GM21825 (cell line): ENCODE results near the gene IRS1.
A peak's percentile ranks its signal among the peaks of the same experiment; 100 is the strongest.
"Not testable (repeated sequence)": the region's sequence is repeated elsewhere in the genome, so short reads cannot be mapped to it uniquely, and the experiment has no call there.

Experiments
- ATAC-seq: cut with Tn5 transposase; IDR thresholded peaks from one replicate; pipeline ENCODE4 v1.9.1; 2021; ENCODE audit warnings: mild to moderate bottlenecking, moderate library complexity; ENCODE audit not compliant: unreplicated experiment

The IRS1 gene, protein sequence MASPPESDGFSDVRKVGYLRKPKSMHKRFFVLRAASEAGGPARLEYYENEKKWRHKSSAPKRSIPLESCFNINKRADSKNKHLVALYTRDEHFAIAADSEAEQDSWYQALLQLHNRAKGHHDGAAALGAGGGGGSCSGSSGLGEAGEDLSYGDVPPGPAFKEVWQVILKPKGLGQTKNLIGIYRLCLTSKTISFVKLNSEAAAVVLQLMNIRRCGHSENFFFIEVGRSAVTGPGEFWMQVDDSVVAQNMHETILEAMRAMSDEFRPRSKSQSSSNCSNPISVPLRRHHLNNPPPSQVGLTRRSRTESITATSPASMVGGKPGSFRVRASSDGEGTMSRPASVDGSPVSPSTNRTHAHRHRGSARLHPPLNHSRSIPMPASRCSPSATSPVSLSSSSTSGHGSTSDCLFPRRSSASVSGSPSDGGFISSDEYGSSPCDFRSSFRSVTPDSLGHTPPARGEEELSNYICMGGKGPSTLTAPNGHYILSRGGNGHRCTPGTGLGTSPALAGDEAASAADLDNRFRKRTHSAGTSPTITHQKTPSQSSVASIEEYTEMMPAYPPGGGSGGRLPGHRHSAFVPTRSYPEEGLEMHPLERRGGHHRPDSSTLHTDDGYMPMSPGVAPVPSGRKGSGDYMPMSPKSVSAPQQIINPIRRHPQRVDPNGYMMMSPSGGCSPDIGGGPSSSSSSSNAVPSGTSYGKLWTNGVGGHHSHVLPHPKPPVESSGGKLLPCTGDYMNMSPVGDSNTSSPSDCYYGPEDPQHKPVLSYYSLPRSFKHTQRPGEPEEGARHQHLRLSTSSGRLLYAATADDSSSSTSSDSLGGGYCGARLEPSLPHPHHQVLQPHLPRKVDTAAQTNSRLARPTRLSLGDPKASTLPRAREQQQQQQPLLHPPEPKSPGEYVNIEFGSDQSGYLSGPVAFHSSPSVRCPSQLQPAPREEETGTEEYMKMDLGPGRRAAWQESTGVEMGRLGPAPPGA (N-terminal part only)

DNA sequence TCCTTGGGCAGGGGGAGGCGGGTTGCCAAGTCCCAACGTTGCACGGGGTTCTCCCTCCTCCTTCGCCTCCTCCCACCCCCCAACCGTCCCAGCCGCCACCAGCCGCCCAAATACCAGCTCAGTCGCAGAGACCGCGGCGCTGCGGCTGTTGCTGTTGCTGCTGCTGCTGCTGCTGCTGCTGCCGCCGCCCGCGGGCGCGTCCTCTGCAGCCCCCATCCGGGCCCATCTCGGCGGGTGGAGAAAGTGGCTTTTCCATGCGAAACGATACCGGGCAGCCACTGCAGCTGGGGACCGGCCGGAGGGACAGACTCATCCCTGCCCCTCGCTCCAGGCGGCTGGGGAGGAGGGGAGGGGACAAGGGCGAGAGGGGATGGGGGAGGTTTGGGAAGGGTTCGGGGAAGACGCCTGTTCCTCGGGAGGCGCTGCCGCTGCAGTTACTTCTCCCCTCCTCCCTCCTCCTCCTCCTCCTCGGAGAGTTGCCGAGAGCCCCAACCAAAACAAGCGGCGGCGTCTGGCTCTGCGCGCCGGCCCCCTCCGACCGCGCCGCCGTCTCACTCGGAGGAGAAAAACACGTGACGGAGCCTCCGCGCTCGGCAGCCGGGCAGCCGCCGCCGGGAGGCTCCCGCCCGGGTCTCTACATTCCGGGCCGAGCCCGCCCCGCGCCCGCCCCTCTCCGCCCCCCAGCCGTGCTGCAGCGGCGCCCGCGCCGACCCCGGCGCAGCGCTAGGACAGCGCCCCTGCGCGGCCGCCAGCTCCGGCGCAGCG is at the start of gene IRS1:
Gene IRS1, minus strand, starts transcription at position 610 of the 765 bp plus-strand sequence. CDS start 1,082 bp downstream, outside the sequence.
- peak; percentile 42 for ATAC-seq

DNA sequence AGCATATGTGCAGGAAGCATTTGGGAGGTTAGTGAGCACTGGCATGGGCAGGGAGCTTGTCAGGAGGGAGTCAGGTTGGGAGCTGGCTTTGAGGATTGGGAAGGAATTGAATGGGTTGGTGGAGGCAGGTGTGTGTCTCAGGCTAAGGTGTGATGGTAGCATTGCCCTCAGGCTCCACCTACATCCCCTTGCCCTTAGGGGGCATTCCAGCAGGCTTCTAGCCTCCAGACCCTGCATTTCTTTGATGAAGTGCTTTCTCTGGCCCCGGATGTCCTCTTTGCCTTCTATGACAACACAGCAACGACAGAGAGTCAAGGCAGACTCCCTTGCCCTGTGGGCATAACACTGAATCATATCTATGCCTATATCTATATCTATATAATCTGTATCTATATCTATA is 49.7 kb upstream of the IRS1 start:
- ATAC-seq, result no peak

DNA sequence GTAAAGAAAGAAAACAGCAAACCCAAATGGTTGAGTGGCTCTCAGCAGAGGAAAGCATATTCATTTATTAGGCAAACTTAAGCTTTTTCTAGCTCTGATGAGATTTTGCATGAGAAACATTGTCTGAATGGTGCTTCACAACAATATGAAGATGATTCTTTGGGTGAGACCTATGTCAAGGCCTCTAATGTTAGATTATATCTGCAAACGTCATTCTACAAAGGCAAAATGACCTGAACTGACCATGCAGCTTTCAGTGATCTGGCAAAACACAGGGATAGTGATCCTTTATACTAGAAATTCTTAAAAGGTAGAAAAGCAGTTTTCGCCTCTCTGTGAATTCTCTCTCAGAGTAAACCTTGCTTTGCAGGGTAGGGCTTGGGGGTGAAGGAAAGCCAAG is 47.9 kb upstream of the IRS1 start:
- no peak for ATAC-seq

DNA sequence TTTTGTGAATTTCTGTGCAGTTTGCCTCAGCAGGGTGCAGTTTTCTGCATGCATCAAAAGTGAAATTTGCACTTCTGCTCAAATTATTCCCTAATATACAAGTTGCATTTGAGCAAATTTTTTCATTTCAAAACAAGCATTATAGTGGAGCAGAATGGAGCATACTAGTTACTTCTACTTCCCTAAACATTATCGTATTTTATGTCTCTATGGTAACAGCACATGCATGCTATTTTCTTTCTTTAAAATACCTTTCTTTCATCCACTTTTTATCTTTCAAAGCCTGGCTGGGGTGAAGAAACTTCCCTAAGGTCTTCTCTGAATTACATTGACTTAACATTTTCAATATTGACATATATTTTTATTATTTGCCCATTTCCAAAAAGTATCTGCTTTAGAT is 47.5 kb upstream of the IRS1 start:
- no peak for ATAC-seq

DNA sequence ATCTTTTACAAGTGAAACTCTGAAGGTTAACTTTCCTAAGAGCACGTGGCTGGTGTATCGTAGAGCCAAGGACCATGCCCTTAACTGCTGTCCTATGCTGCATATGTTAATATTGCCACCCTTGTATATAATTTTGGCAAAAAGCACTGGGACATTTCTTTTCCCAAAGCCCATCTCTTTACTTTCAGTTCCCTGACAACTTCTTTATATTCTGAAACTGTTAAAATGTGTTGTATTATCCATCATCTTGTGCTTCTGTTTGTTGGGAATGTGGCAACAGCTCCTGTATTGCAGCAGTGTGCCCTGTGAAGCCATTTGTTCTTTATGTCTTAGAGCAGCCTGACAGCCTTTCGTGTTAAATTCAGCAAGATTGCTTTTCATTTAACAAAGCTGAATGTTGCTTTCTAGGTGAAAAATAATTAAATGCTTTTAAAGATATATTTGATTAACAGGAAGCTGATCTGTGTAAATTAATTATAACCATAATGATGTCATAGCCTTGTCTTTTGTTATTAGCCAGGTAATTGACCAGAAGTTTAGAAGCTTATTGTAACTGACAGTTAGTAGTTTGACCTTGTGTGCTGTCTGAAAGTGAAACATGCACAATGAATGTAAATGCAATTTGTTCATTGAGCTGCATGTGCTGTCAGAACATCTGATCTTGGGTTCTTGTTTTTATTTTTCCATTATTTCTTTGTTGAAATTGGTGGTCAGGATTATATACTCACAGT is 45.9 kb upstream of the IRS1 start:
- ATAC-seq, result peak; percentile 53

DNA sequence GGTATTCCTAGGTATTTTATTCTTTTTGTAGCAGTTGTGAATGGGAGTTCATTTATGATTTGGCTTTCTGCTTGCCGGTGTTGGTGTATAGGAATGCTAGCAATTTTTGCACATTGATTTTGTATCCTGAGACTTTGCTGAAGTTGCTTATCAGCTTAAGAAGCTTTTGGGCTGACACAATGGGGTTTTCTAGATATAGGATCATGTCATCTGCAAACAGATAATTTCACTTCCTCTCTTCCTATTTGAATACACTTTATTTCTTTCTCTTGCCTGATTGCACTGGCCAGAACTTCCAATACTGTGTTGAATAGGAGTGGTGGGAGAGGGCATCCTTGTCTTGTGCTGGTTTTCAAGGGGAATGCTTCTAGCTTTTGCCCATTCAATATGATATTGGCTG is 43.4 kb upstream of the IRS1 start:
- ATAC-seq, result not testable (repeated sequence)

DNA sequence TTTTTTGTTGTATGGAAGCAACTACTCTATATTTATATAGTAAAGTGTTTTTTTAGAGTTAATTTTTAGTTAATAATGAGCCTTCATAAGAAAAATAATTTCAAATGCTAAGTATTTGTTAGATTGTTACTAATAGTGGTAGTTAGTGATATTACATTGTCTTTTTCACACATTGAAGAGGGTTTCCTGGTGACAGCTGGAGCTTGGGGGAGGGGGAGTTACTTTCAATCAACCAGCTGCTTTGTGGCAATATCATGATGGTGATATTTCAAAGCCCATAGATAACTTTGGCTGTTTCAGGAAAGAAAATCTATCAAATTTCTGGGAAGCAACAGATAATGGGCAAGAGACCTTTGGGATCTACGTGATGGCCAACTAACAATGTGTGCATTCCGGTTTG is 40.3 kb upstream of the IRS1 start:
- no peak for ATAC-seq

DNA sequence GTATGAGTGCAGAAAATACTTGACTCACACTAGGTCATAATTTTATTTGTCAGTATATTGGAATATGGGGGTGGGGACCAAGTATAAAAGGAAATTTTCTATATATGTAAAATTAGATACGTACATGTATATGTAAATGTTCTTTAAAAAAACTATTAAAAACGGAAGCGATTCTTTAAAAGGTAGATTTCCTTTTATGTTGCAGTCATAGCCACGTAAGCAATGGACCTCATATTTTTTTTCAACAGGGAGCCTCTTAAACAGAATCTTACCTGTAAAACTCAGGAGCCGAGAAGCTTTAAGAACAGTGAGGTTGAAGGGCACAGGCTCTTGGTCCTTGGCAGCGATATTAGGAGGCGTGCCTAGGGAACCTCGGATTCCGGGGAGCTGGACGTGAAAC is 39.5 kb upstream of the IRS1 start:
- ATAC-seq, result no peak

DNA sequence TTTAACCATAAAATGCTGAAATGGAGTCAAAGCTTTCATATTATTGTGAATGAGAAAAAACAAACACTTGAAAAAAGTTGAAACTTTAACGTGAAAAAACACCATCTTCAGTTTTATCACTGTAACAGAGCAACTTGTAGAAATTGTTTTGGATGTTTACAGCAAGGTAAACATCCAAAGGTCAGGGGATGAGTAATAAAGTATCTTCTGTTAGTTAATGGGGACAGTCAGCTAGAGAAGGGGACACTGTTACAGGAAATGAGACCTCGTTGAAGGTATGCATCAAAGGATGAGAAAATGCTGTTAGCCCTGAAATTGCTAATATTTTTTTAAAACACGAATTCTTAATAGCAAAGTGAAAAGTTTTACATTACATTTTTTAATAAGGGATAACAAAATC is 39.1 kb upstream of the IRS1 start:
- no peak for ATAC-seq

DNA sequence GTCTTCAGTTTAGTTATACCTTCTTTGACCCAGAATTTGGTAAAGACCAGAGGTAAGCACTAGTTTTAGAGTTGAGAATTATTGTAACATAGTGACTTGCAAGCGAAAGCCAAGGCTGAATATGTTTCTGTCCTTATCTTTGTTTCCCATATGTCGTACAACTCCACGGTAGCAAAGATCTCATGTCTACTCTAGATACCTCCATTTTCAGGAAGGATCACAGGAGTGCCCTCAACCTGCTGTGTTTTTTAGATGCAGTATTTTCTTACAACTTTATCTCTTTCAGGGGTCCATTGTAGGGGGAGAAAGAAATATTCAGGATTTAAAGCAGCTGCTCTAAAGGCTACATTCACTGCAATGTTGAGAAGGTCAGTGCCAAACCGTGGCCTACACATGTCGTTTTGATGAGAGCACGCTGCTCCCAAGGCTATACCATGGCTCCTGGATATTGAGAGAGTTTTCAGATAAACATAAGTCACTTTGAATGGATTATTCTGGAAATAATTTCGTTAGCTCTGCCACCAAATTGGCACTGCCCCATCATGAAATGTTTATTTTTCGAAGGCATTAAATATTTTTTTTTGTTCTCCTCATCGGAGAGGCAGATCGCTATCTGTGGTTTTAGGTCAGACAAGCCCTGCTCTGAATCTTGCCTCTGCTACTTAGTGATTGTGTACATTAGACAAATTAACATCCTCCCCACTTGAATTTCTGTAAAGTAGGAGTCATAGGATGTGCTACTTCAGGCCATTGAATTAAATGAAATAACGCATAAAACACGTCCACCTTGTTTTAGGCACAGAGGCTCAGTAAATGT is 38.4 kb upstream of the IRS1 start:
- ATAC-seq, result no peak

DNA sequence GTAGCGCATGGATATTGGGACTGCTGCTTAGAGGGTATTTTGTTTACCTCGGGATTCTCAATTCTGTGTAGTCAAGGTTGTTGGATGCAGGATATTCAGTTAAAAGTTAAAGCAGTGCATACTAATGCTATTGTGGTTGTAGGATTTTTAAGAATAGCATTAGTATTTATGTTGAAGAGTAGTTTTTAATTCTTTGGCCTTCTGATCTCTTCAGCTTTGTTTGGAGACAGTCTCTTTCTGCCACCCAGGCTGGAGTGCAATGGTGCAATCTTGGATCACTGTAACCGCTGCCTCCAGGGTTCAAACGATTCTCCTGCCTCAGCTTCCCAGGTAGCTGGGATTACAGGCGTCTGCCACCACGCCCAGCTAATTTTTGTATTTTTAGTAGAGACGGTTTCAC is 37.7 kb upstream of the IRS1 start:
- ATAC-seq, result no peak

DNA sequence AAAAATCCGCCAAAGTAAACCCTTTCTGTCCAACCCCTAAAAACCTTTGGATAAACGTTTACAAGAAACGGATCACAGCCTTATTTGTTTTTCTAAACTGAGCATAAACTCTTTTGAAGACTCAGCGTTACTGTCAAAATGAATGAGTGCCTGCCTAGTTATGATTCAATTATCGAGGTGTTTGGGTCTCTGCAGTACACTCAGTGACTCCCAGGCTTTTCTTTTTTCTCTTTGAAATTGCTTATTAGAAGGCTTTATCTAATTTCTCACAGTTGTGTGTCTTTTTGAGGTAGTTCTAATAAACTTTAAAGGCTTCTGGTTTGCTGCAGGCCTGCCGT is 36.9 kb upstream of the IRS1 start:
- ATAC-seq, result peak; percentile 0

DNA sequence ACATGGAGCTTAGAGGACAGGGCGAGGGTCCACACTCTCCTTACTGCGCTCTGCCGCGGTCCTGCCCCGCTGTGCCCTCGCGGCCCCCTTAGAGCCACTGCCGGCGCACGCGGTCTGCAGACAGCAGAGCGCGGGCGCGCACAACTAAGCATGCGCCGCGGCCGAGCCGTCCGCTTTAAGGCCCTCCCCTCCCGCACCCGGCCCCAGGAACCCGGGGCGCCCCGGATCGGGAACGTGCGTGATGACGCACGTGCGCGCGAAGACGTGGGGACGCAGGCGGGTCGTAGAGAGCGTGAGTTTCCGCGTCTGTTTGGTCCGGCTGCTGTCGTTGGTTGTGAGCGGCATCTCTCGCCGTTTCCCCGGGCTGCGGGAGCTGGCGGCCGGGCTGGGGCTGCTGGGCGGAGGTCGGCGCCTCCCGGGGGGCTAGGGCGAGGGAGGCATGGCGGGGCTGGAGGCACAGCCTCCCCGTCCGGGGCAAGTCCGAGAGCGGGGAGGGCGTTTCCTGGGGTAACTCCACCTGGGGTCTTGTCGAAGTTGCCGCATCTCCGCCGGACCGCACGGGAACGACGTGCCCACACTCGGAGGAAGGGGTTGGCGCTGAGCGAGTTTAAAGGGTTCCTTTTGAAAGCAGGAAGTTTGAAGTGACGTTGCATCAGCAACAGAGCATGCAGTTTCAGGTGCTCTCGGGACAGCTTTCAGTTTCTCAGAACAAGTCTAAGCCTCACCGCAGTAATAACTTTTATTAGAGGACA is 36.4 kb upstream of the IRS1 start, which contains the start of gene RHBDD1:
Gene RHBDD1, plus strand, starts transcription at position 259 of the 752 bp plus-strand sequence. CDS start 28,640 bp downstream, outside the sequence.
- ATAC-seq, result peak; percentile 88

DNA sequence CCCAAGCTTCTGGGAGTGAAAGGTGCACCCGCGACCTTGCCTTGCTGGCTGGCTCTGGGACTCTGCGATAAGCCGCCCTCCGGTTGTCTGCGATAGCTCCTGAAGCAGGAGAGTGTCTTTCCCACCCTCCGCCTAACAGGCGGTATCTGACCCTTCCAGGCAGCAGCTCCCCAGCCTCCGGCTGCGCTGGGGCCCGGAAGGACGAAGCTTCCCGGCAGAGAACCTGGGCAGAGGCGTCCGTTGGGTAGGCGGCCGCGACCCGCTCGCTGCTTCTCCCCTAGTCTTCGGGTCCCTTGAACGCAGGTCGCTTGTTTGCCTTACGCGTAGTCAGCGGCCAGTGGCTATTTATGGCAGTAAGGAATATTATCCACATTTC is 35.8 kb upstream of the IRS1 start:
- peak; percentile 19 for ATAC-seq

DNA sequence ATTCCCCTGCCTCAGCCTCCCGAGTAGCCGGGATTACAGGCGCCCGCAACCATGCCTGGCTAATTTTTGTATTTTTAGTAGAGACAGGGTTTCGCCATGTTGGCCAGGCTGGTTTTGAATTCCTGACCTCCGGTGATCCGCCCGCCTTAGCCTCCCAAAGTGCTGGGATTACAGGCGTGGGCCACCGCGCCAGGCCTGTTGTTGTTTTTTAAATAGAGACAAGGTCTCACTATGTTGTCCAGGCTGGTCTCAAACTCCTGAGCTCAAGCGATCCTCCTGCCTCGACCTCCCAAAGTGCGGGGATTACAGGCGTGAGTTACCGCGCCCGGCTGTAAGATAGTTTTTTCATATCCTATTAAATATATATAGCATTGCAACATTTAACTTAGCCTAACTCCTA is 35.3 kb upstream of the IRS1 start:
- not testable (repeated sequence) for ATAC-seq

DNA sequence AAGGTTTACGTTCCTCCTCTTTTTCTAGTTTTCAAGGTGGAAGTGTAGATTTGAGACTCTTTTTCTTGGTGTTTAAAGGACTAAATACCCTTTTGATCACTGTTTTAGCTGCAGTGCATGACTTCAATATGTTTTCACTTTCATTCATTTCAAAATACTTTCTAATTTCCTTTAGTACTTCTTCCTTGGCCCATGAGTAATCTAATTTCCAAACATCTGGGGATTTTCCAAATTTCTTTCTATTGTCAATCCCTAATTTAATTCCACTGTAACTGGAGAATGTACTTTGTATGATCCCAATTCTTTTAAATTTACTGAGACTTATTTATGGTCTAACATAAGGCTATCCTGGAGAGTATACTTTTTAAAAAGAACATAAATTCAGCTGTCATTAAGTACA is 32.4 kb upstream of the IRS1 start:
- ATAC-seq, result no peak

DNA sequence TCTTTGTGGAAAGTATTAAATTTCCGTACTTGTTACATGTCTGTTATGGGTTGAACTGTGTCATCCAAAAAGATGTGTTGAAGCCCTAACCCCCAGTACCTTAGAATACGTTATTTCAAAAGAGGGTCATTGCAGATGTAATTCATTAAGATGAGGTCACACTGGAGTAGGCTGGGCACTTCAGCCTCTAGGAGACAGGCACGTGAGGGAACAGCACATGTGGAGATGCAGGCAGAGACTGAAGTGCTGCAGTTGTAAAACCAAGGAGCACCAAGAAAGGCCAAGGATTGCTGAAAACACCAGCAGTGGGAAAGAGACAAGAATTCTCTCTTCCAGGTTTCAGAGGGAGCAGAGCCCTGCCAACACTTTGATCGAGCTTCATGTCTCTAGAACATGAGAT is 31.6 kb upstream of the IRS1 start:
- ATAC-seq, result no peak

DNA sequence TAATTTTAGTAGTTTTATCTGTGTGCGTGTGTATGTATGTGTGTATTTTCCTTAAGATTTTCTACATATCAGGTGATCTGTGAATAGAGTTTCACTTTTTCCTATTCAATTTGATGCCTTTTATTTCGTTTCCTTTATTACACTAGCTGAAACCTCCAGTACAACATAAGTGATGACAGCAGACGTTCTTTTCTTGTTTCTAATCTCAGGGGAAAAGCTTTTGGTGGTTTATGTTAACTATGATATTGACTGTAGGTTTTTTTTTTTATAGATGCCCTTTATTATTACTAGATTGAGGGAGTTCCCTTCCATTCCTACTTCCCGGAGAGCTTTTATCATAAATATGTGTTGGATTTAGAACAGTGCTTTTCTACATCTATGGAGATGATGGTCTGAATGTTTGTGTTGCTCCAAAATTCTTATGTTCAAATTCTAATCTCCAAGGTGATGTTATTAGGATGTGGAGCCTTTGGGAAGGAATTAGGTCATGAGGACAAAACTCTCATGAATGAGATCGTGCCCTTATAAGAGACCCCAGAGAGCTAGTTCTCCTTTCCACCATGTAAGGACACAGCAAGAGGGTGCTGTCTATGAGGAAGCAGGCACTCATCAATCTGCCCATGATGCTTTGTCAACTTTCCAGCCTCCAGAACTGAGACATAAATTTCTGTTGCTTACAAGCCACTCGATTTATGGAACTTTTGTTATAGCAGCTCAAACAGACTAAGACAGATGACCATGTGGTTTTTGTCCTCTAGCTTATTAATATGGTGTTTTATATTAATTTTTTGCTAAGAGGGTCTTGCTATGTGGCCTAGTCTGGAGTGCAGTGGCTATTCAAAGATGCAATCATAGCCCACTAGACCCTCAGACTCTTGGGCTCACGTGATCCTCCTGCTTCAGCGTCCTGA is 30.4 kb upstream of the IRS1 start:
- no peak for ATAC-seq
